GM21619 (cell line): ENCODE data around the gene DTX3.

Experiments used
- ATAC-seq: cut with Tn5 transposase; IDR thresholded peaks from one replicate; pipeline ENCODE4 v1.9.1; 2021; ENCODE audit not compliant: unreplicated experiment

Gene DTX3

DNA sequence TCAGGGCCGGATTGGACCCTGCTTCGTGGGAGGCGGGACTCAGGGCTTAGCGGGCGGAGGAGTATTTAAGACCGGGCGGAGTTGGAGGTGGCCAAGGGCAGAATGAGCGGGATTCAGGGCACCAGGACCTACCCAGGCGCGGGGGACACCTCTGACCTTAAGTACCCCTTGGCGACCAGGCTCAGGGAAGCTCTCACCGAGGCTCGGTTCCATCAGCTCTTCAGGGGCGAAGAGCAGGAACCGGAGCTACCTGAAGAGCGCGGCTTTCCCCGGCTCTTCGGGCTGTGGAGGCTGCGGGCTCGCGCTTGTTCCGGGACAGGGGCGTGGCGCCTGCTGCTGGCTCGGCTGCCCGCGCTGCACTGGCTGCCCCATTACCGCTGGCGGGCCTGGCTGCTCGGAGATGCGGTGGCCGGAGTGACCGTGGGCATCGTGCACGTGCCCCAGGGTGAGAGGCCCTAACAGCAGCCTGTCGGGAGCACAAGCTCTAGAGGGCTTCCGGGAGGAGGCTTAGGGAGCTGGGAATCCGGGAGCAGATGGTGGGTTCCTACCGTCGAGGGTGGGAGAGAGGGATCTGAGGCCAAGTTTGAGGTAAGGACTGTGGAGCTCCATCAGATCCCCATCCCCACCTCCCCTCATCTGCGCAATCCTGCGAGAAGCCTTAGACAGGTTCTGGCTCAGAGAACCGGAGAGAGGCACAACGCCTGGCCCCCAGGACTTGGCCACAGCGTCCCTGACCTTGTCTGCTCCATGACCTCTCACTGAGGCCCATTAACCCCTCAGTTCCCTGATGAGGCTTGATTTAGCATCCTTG, 15.0 kb downstream of the DTX3 start:
- no peak for ATAC-seq

DNA sequence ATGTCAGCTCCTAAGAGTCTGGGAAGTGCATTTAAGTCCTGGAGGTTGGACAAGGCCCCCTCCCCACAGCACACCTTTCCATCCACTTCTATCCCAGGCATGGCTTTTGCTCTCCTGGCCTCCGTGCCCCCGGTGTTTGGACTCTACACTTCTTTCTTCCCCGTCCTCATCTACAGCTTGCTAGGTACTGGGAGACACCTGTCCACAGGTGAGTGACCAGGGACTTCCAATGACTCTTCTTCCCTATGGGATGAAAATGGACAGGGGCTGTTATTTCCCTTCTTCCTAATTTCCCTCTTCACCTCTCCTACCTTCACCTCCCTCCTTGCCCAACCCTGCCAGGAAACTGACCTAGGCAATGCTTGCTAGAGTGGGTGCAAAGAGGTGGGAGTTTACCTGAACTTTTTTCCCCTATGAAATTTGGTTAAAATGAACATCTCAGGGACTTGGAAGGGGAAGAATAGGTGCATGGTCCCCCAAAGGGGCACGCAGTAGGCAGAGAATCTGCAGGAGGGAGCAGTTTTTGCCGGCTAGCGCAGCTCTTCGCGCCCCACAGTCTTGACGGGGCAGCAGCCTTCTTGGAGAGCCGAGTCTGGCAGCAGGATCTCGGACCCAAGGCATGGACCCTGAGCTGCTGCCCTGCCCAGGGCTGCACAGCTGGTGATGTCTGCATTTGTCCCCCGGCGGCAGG, 15.8 kb downstream of the DTX3 start:
- no peak for ATAC-seq

DNA sequence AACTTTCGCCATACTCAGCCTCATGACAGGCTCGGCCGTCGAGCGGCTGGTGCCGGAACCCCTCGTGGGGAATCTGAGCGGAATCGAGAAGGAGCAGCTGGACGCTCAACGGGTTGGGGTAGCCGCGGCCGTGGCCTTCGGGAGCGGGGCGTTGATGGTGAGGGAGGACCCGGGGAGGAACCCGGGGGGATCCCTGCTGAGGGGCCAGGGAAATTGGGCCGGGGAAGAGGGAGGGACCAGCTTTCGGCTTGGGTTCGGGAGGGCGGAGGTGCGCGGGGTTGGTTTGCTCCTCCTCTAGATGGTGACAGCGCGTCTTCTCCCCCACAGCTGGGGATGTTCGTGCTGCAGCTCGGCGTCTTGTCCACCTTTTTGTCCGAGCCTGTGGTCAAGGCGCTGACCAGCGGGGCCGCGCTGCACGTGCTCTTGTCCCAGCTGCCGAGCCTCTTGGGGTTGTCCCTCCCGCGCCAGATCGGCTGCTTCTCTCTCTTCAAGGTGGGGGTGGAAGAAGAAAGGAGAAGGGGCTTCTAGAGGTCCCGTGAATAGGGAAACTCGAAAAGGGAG, 16.4 kb downstream of the DTX3 start:
- no peak for ATAC-seq

DNA sequence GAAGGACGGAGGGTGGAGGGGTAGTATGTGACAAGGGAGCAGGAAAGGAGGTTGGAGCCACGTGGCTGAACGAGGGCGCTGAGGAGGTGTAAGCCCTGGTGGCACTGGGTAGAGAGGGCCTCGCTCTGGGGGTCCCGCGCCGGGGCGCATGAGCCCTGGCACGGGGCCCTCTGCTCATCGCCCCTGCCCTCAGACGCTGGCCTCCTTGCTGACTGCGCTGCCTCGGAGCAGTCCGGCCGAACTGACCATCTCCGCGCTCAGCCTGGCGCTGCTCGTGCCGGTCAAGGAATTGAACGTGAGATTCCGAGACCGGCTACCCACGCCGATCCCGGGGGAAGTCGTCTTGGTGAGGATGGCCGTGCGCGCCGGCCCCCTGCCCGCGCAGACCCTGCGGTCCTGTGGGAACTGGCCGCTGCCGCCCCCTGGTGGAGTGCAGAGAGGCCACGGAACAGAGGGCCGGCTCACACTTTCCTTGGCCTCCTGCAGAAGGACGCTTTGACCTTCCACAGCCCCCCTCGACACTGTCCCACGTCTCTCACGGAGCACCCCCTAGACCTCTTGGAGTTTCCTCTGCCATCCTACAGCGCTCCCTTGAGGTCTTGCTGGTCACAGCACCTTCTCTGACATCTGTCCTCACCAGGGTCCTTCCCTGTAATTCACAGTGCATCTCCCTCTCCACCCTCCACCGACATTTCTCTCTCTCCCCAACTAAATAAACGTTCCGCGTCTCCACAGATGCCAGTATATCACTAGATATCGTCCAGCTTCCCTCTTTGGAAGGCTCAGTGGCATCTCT, 17.1 kb downstream of the DTX3 start:
- ATAC-seq: peak; percentile 62

DNA sequence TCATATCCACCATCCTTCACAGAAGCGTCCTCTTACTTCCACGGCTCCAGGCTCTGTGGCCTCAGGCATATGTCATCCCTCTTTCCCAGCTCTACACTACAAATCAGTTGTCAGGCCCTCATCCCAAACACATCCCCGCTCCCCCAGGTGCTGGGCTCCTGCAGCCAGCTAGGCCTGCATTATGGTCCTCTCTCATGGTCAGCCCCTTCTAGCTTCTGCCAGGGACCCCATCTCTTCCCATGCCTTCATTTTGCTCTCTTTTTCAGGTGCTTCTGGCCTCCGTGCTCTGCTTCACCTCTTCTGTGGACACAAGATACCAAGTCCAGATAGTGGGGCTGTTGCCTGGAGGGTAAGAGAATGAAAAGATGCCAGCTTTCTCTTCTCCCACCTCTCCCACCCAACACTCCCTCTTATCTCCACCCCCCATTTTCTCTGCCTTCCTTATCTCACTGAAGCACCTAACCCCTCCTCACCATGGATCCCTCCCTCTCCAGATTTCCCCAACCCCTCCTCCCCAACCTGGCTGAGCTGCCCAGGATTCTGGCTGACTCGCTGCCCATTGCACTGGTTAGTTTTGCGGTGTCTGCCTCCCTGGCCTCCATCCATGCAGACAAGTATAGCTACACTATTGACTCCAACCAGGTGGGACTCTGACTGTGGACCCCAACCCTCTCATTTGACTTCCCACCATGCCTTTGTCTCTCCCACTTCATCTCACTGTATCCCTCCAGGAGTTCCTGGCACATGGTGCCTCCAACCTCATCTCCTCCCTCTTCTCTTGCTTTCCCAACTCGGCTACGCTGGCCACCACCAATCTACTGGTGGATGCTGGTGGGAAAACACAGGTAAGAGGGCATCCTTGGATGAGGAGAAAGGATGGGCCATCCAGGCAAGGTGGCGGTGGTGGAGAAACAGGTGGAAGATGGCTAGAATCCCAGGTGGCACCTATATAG, 17.9 kb downstream of the DTX3 start:
- no peak for ATAC-seq

DNA sequence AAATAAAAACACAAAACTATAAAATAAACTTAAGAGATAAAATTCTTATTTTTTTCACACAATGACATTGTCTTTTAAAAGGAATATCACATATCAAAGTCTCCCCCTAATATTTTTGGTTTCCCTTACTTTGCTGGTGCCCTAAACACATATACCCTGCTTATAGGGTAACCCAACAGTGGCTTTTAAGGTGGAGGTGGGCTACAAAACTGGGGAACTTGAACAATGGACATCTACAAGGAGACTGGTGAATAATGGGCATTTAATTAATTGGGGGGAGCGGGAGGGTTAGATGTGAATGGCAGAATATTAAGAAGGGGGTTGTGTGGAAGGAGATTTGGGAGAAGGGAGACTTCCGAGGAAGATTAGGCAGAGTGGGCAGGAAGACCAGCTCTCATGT, 18.8 kb downstream of the DTX3 start:
- no peak for ATAC-seq

DNA sequence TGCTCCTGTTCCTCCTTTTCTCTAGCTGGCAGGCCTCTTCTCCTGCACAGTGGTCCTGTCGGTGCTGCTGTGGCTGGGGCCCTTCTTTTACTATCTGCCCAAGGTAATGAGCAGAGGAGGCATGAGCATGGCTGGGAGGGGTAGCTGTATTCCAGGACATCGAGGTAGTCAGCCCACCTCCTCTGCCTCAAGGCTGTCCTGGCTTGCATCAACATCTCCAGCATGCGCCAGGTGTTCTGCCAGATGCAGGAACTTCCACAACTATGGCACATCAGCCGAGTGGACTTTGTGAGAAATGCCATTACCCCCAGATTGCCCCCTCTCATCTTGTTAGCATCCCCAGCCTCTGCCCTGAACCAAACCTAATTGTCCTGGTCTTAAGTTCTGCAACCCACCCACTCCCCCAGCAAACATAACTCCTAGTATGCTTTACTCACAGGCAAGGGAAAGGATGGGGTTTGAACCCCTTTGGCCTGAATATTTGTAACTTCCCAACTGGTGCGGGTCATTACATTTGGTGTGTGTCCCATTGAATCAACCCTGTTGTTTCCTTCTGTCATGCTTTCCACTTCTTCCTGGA, 19.3 kb downstream of the DTX3 start:
- ATAC-seq: no peak

DNA sequence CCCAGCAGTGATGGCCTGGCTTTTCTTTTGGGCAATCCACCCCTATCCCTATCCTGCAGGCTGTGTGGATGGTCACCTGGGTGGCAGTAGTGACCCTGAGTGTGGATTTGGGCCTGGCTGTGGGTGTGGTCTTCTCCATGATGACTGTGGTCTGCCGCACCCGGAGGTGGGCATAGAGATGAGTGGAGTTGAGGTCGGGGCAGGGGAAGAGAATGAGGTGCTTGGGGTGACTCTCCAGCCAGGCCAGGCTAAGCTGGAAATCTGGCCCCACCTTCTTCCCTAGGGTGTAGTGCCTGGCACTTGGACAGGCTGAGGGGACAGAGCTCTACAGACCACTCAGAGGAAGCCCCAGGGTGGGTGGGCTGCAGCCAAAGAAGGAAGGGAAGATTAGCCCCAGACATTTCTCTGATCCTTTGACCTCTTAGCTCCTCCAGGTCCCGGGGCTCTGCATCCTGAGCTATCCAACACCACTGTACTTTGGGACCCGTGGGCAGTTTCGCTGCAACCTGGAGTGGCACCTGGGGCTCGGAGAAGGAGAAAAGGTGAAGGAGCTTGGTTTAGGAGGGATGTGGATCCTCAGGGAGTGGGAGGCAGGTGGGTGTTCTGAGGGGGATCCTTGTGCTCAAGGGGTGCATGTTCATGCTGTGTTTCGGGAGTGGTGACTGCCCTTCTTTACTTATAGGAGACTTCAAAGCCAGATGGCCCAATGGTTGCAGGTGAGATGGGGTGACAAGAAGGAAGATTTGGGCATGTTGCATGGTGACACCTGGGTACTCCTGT, 20.0 kb downstream of the DTX3 start:
- no peak for ATAC-seq

DNA sequence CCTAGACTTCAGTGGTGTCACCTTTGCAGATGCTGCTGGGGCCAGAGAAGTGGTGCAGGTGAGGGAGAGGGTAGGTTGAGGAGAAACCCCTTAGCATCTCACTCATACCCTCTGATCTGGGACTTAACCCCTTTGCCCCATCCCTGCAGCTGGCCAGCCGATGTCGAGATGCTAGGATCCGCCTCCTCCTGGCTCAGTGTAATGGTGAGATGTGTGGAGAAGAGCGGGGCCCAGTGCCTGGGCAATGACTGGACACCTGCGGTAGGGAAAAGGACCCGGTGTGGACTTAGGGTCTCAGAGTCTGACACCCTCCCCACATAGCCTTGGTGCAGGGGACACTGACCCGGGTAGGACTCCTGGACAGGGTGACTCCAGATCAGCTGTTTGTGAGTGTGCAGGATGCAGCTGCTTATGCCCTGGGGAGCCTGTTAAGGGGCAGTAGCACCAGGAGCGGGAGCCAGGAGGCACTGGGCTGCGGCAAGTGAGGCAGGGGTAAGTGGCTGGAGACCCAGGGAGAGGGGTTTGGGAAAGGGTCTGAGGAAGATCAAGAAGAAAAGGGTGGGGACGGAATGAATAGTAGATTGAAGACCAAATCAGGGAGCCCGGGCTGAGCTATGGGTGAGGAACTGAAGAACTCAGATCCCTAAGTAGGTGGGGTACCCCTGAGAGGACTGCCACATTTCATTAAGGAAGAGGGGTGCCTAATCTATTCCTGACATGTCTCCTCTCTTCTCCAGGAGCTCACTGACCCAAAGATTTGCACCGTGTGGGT, 20.8 kb downstream of the DTX3 start:
- no peak for ATAC-seq

DNA sequence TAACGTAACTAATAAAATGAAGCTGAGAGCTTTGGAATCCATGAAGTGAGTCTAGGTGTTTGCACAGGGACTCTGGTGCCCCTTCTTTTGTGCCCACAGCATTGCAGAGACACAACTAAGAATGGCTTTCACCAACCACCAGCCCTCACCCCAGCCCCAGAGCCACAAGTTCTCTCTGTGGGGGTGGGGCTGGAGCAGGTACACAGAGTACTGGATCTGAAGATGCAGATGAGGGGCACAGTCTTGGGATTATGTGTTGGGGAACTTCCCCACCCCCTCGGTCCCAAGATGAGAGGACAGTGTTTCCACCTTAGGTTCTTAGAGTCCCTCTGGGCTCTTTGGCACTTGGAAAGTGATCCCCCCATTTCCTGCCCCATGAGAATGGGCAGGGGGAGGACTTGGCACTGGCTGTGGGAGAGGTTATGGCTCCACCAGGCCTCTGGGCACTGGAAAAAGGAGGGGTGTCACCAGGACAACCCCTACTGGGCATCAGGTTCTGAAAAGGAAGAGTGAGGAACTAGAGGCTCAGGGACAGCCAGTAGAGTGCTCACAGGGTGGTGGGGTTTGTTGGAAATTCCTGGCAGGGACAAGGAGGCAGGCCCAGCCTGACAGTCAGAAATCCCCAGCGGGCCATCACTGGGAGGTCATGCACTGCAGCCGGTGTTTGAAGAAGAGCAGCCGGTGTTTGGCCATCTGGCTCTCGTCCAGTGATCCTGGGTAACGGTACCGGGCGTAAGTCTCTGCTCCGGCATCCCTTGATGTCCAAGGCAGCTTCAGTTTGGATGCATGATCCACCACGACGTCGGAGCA, 21.7 kb downstream of the DTX3 start:
- ATAC-seq: no peak

DNA sequence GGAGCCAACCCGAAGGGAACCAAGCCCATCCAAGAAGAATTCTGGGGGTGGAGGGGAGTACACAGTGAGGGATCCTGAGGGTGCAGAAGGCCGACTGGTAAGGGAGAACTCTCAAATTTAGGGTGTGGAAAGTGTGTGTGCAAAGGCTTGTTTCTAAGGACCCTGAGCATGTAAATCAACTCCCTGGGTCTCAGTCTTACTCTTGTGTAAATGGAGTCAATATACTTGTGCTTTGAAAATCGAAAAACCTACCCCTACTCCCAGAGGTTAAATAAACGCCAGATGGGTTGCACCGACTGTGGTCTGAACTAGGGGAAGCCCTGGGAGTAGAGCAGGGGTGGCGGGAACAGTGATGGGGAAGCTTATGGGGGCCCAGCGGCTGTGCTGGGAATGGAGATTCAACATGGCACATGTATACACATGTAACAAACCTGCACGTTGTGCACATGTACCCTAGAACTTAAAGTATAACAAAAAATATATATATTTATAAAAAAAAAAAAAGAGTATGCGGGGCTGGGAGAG, 22.4 kb downstream of the DTX3 start:
- no peak for ATAC-seq

DNA sequence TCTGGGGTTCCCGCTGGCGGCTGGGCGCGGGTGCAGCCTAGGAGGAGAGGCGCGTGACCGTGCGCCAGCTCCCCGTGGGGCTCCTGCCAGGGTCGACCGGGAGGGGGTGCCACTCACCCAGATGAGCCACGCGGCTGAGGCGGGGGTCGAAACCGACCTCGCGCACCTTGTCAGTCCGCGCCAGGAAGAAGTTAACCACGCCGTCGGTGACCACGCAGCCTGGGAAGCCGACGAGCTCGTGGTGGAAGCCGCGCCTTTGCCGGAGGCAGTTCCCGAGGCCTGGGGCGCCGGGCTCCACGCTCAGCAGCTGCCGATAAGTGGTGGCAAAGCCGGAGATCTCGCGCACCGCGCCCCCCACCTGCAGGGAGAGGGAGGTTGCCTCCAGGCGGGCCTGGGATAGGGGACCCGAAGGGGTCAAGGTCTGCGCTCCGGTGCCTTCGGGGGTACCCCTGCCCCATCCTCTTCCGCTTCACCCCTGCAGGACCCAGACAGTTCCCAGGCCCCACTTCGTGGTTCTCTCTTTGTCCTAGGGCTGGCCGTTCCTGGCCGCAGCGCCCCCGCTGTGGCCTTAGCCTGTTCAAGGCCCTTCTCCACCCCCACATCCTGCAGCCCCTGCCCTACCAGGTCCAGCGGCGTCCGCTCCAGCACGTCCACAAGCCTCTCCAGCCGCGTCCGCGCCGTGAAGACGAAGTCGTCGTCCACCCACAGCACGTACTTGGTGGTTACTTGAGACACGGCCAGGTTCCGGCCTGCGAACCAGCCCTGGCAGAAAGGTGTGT, 23.1 kb downstream of the DTX3 start:
- no peak for ATAC-seq

DNA sequence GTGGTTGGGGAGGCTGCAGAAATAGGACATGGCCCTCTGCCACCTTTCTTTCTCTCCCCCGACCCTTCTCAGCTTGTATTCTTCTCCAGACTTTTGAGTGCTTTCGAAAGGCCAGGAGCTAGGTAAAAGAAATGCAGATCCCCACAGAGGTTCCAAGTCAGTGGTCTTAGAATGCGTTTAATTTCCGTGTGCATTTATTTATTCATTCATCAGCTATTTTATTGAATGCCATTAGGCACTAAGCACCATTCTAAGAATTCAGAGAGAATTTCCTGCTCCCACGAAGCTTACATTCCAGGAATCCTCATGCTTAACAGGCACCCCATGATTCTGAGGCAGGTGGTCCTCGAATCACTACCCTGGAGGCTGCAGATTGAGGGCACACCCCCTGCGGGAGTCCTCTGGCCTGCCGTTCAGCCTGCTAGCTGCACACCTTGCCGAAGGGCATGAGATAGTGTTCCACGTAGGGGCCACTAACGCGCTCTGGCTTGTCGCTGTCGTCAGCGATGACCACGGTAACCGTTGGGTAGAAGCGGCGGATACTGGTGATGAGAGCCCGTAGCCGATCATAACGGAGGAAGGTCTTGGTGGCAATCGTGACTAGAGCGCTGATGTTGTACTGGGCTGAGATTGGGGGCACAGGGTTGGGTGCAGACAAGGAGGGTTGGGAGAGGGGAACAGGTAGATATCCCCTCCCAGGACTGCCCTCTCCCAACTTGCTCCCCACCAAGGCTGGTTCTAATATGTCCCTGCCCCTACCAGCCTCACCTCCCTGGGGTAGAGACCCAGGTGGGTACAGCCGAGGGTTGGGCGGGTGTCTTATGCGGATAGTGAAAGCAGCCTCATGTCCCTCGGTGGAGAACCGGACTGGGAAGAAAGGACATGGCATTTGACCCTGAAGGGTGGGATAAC, 23.9 kb downstream of the DTX3 start:
- no peak for ATAC-seq

DNA sequence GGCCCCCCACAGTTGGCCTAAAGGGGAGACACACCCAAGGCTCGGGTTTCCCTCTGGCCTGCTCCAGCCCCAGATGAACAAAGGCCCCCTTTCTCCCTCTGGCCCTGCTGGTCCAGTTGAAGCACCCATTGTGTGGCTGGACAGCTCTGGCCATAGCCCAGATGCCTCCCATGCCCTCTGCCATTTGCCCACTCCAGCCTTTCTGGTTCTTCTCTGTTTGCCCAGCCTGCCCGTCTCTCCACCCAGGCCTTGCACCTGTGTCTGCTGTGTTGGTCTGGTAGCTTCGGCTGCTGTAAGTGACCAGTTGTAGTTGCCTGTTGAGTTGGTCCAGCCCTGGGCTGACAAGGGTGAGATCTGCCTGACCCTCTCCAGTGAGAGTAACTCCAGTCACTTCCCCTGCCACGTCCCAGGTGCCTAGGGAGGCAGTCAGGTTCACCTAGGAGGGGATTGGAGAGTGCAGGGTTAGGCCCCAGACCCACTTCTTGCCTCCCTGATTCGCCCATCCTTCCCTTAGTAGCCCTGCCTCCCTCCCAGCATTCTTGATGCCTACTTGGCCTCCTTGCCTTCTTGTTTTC, 25.4 kb downstream of the DTX3 start:
- no peak for ATAC-seq

DNA sequence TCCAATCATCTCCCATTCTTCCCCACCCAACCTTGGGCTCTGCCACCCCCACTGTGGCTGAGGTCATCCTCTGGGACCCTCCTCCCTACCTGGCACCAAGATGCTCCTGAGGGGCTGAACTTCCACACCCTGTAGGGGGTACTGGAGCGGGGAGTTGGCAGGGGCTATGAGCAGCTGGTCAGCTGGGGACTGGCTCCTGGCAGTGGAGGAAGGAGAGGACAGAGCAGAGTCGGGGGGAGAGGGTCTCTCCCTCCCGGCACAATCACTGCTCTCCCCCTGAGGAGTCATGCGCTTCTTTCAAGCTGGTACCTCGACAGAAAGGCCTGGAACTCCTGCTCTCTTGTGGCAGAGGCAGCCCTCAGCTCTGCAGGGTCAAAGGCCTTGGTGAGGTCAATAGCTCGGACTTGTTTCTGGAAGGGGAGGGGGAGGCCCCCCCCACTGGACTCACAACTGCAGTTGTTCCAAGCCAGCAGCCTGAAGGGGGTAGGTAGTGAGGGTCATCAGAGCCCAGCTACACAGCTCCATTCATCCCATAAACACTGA, 26.3 kb downstream of the DTX3 start:
- ATAC-seq: no peak
